MM.1S (cell line): Measurements from ENCODE around the gene DDX10.

Experiments
- DNase-seq: peaks from one replicate; pipeline ENCODE4 v3.0.0-alpha.2; 2015
- H2AFZ ChIP-seq: fragments of 300-600 bp; sonication (generic); 2 replicates; pipeline ENCODE4 v1.6.0; 2016; ENCODE audit warnings: antibody characterized with exemption, low read length
- H3F3A ChIP-seq: fragments of 300-600 bp; sonication (generic); 2 replicates; pipeline ENCODE4 v1.6.1; 2016; ENCODE audit warnings: mild to moderate bottlenecking, antibody characterized with exemption, low read length, moderate library complexity, mixed read lengths; ENCODE audit not compliant: insufficient read depth
- H3K27ac ChIP-seq: fragments of 300-600 bp; sonication (generic); 2 replicates; pipeline ENCODE4 v1.5.1; 2016; ENCODE audit warnings: mild to moderate bottlenecking, low read length
- H3K27me3 ChIP-seq: fragments of 300-600 bp; sonication (generic); replicated peaks from 2 replicates; pipeline ENCODE4 v1.6.0; 2016; ENCODE audit warnings: low read length; ENCODE audit not compliant: insufficient read depth
- H3K36me3 ChIP-seq: fragments of 300-600 bp; sonication (generic); replicated peaks from 2 replicates; pipeline ENCODE4 v1.6.1; 2016; ENCODE audit warnings: mild to moderate bottlenecking, low read length, mixed read lengths; ENCODE audit not compliant: insufficient read depth
- H3K4me1 ChIP-seq: fragments of 300-600 bp; sonication (generic); 2 replicates; pipeline ENCODE4 v1.6.1; 2016; ENCODE audit warnings: low read length, mixed read lengths
- H3K4me2 ChIP-seq: fragments of 300-600 bp; sonication (generic); 2 replicates; pipeline ENCODE4 v1.6.0; 2016; ENCODE audit warnings: low read depth, low read length
- H3K4me3 ChIP-seq: fragments of 300-600 bp; sonication (generic); 2 replicates; pipeline ENCODE4 v1.5.1; 2016; ENCODE audit warnings: low read length, mixed read lengths
- H3K79me2 ChIP-seq: fragments of 300-600 bp; sonication (generic); 2 replicates; pipeline ENCODE4 v1.6.1; 2016; ENCODE audit warnings: mixed run types, low read length, mixed read lengths
- H3K9ac ChIP-seq: fragments of 300-600 bp; sonication (generic); 2 replicates; pipeline ENCODE4 v1.6.1; 2016; ENCODE audit warnings: low read length, mixed read lengths
- H3K9me2 ChIP-seq: fragments of 300-600 bp; sonication (generic); replicated peaks from 2 replicates; pipeline ENCODE4 v1.6.1; 2016; ENCODE audit warnings: mild to moderate bottlenecking, low read length, mixed read lengths; ENCODE audit not compliant: insufficient read depth
- H3K9me3 ChIP-seq: fragments of 300-600 bp; sonication (generic); replicated peaks from 2 replicates; pipeline ENCODE4 v1.6.1; 2016; ENCODE audit warnings: mild to moderate bottlenecking, low read length, mixed read lengths; ENCODE audit not compliant: insufficient read depth
- H4K20me1 ChIP-seq: fragments of 300-600 bp; sonication (generic); 2 replicates; pipeline ENCODE4 v1.6.1; 2016; ENCODE audit warnings: mild to moderate bottlenecking, low read length, moderate library complexity, mixed read lengths; ENCODE audit not compliant: insufficient read depth
- EZH2 ChIP-seq: fragments of 300-600 bp; sonication (generic); optimal IDR thresholded peaks from 2 replicates; pipeline ENCODE3; 2017; ENCODE audit warnings: low read depth, mild to moderate bottlenecking, antibody characterized with exemption, low read length, mixed read lengths
- EZH2phosphoT487 ChIP-seq: fragments of 300-600 bp; sonication (generic); IDR thresholded peaks from 2 replicates; pipeline ENCODE4 v1.6.1; 2018; ENCODE audit warnings: antibody characterized with exemption, low read length
- TF ChIP-seq, protein P1 (sequence below): fragments of 300-600 bp; sonication (generic); IDR thresholded peaks from 2 replicates; pipeline ENCODE4 v1.5.1; 2016; ENCODE audit warnings: antibody characterized with exemption, low read length, mixed read lengths

The DDX10 gene

DNA sequence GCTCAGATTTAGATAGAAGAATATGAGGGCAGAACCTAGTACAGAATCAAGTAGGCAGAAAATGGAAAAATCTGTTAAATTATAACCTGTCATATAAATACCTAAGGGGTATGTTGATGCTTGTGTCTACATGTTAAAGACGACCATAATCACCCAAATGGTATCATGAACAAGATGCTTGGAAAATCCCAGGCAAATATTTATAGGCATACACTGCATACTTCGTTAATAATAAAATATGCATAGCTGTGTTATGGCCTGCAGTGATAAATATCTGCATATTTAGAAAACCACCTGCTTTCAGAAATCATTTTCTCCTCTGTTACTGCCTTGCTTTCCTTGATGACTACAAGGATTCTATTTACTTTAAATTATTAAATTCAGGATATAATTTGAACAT, 18.9 kb upstream of the DDX10 start:
- TF ChIP-seq EZH2phosphoT487, result no peak
- TF ChIP-seq EZH2, result no peak
- TF ChIP-seq, protein P1, sequence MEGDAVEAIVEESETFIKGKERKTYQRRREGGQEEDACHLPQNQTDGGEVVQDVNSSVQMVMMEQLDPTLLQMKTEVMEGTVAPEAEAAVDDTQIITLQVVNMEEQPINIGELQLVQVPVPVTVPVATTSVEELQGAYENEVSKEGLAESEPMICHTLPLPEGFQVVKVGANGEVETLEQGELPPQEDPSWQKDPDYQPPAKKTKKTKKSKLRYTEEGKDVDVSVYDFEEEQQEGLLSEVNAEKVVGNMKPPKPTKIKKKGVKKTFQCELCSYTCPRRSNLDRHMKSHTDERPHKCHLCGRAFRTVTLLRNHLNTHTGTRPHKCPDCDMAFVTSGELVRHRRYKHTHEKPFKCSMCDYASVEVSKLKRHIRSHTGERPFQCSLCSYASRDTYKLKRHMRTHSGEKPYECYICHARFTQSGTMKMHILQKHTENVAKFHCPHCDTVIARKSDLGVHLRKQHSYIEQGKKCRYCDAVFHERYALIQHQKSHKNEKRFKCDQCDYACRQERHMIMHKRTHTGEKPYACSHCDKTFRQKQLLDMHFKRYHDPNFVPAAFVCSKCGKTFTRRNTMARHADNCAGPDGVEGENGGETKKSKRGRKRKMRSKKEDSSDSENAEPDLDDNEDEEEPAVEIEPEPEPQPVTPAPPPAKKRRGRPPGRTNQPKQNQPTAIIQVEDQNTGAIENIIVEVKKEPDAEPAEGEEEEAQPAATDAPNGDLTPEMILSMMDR, result no peak
- H3K79me2 ChIP-seq, result no peaks in the 10 kb centered on the region
- no peak for DNase-seq
- H3K27ac ChIP-seq, result no peak overlapping the region
- H4K20me1 ChIP-seq, result no peaks in the 10 kb centered on the region
- H3F3A ChIP-seq, result no peaks in the 10 kb centered on the region
- no peaks in the 10 kb centered on the region for H3K9me3 ChIP-seq
- H3K27me3 ChIP-seq, result no peaks in the 10 kb centered on the region
- no peak overlapping the region for H2AFZ ChIP-seq
- H3K4me3 ChIP-seq, result no peak overlapping the region
- H3K9ac ChIP-seq, result no peak overlapping the region
- no peaks in the 10 kb centered on the region for H3K36me3 ChIP-seq
- H3K9me2 ChIP-seq, result no peaks in the 10 kb centered on the region
- H3K4me1 ChIP-seq, result no peaks in the 10 kb centered on the region
- H3K4me2 ChIP-seq, result no peak overlapping the region

DNA sequence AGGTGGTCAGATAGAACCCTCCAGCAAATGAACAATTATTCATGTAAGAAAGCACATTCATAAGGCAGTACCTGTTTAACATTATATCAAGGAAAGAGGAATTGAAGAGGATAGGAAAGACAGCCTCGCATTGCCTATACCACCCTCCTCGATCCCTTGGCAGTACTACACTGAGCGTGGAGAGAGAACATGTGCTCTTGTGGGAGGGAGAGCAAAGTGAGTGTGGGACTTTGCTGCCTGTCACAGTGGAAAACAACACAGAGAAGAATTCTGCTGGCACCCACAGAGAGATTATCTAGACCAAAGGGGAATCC, 17.5 kb upstream of the DDX10 start:
- Histone ChIP-seq H3K4me3 (no peak overlapping the region), H3K27ac (no peak overlapping the region), H3K27me3 (no peaks in the 10 kb centered on the region), H4K20me1 (no peaks in the 10 kb centered on the region), H3K4me1 (no peaks in the 10 kb centered on the region), H3F3A (no peaks in the 10 kb centered on the region), H2AFZ (no peak overlapping the region), H3K4me2 (no peak overlapping the region), H3K9me3 (no peaks in the 10 kb centered on the region), H3K9ac (no peak overlapping the region), H3K9me2 (no peaks in the 10 kb centered on the region), H3K36me3 (no peaks in the 10 kb centered on the region), H3K79me2 (no peaks in the 10 kb centered on the region)
- DNase-seq, result no peak
- TF ChIP-seq EZH2phosphoT487 (no peak), EZH2 (no peak)
- TF ChIP-seq, protein P1, result no peak

DNA sequence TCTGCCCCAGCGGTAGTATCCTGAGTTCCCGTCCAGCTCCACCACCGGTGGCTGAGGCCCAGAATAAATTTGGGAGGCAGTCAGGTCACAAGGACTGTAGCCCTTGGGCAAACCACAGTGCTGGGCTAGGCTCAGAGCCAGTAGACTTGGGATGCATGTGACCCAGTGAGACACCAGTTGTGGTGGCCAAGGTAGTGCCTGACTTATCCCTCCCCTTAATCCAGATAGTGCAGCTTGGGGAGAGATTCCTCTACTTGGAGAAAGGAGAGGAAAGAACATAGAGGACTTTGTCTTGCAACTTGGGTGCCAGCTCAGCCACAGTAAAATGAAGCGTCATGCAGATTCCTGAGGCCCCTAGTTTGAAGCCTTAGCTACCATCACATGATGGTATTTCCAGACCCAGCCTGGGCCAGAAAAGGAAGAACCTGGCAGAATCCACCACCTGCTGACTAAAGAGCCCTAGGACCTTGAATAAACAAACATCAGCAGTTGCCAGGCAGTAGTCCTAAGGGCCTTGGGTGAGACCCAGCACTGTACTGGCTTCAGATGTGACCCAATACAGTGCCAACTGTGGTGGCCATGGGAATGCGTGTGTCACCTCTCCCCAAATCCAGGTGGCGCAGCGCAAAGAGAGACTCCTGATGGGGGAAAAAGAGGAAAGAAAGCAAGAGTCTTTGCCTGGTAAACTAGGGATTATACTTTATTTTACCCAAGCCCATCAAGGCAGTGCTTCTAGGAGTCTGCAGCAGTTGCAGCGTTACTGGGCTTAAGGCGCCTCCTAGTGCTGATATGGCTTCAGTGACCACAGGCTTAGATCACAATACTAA, 17.0 kb upstream of the DDX10 start:
- no peaks in the 10 kb centered on the region for H3K79me2 ChIP-seq
- H3K9ac ChIP-seq, result no peak overlapping the region
- H3K4me1 ChIP-seq, result no peaks in the 10 kb centered on the region
- TF ChIP-seq, protein P1, result peak; percentile 84
- no peak for TF ChIP-seq EZH2
- H2AFZ ChIP-seq, result no peak overlapping the region
- DNase-seq, result peak; percentile 58
- H4K20me1 ChIP-seq, result no peaks in the 10 kb centered on the region
- H3K9me2 ChIP-seq, result no peaks in the 10 kb centered on the region
- no peaks in the 10 kb centered on the region for H3K27me3 ChIP-seq
- no peak overlapping the region for H3K27ac ChIP-seq
- no peak overlapping the region for H3K4me2 ChIP-seq
- no peaks in the 10 kb centered on the region for H3K36me3 ChIP-seq
- H3K9me3 ChIP-seq, result no peaks in the 10 kb centered on the region
- H3K4me3 ChIP-seq, result no peak overlapping the region
- no peaks in the 10 kb centered on the region for H3F3A ChIP-seq
